ENCODE results near the gene FAM25A.

The FAM25A gene

GRCh38 chr10:87060280-87060928, 40.3 kb downstream of the FAM25A start:
- H3K4me3 Mint-ChIP-seq: no peak overlapping the region
- H3K9me3 Mint-ChIP-seq: no peaks in the 10 kb centered on the region
- ATAC-seq (ENCODE audit: low read depth) (no peak), DNase-seq (ENCODE audit: low spot score in 2 of 2) (no peak)
- H3K27me3 Mint-ChIP-seq: no peaks in the 10 kb centered on the region
- no peaks in the 10 kb centered on the region for H3K4me1 Mint-ChIP-seq
- H3K36me3 Mint-ChIP-seq: peaks cover 31% of the 10 kb centered on the region
- no peak overlapping the region for H3K27ac Mint-ChIP-seq

- no peak for DNase-seq (ENCODE audit: low spot score in 2 of 2)
- peaks cover 41% of the 10 kb centered on the region for H3K36me3 Mint-ChIP-seq
- no peak overlapping the region for H3K4me3 Mint-ChIP-seq
- H3K27me3 Mint-ChIP-seq: no peaks in the 10 kb centered on the region
- no peak for ATAC-seq (ENCODE audit: low read depth)
- H3K9me3 Mint-ChIP-seq: no peaks in the 10 kb centered on the region
- no peaks in the 10 kb centered on the region for H3K4me1 Mint-ChIP-seq
- no peak overlapping the region for H3K27ac Mint-ChIP-seq
These were observed 44.6 kb downstream of the FAM25A start for GRCh38 chr10:87064651-87065050.

GRCh38 chr10:87066178-87066577, 46.1 kb downstream of the FAM25A start:
- ATAC-seq (ENCODE audit: low read depth): no peak
- no peaks in the 10 kb centered on the region for H3K9me3 Mint-ChIP-seq
- DNase-seq (ENCODE audit: low spot score in 2 of 2): no peak
- no peak overlapping the region for H3K4me3 Mint-ChIP-seq
- H3K4me1 Mint-ChIP-seq: no peaks in the 10 kb centered on the region
- H3K27ac Mint-ChIP-seq: no peak overlapping the region
- H3K27me3 Mint-ChIP-seq: no peaks in the 10 kb centered on the region
- peaks cover 33% of the 10 kb centered on the region for H3K36me3 Mint-ChIP-seq

GRCh38 chr10:87066865-87067264, 46.8 kb downstream of the FAM25A start:
- Mint-ChIP-seq H3K36me3 (peaks cover 39% of the 10 kb centered on the region), H3K4me3 (no peak overlapping the region), H3K27ac (no peak overlapping the region), H3K4me1 (no peaks in the 10 kb centered on the region), H3K27me3 (no peaks in the 10 kb centered on the region), H3K9me3 (no peaks in the 10 kb centered on the region)
- DNase-seq (ENCODE audit: low spot score in 2 of 2) (no peak), ATAC-seq (ENCODE audit: low read depth) (no peak)

GRCh38 chr10:87068281-87068680, 48.2 kb downstream of the FAM25A start:
- DNase-seq (ENCODE audit: low spot score in 2 of 2) (no peak), ATAC-seq (ENCODE audit: low read depth) (no peak)
- Mint-ChIP-seq H3K27ac (no peak overlapping the region), H3K9me3 (no peaks in the 10 kb centered on the region), H3K4me3 (no peak overlapping the region), H3K4me1 (no peaks in the 10 kb centered on the region), H3K27me3 (no peaks in the 10 kb centered on the region), H3K36me3 (peaks cover 40% of the 10 kb centered on the region)

- no peak overlapping the region for H3K27ac Mint-ChIP-seq
- DNase-seq (ENCODE audit: low spot score in 2 of 2) (no peak), ATAC-seq (ENCODE audit: low read depth) (no peak)
- H3K36me3 Mint-ChIP-seq: peaks cover 13% of the 10 kb centered on the region
- H3K27me3 Mint-ChIP-seq: no peaks in the 10 kb centered on the region
- H3K9me3 Mint-ChIP-seq: no peaks in the 10 kb centered on the region
- no peaks in the 10 kb centered on the region for H3K4me1 Mint-ChIP-seq
- H3K4me3 Mint-ChIP-seq: no peak overlapping the region
These were observed 52.4 kb downstream of the FAM25A start for GRCh38 chr10:87072449-87072848.

Data from memory B cell (primary cell).